Mesenchymal stem cell (in vitro differentiated cells and primary cell): Measurements from ENCODE around the gene B3GALT4.
A peak's percentile ranks its signal among the peaks of the same experiment; 100 is the strongest.

Experiments
- DNase-seq: peaks from one replicate; pipeline ENCODE4 v3.0.0-alpha.2; 2013
- H2AFZ ChIP-seq: one replicate; pipeline ENCODE4 v1.6.1; 2013; ENCODE audit warnings: low read depth, mild to moderate bottlenecking, control low read depth, inconsistent platforms, low read length, moderate library complexity
- H2AK5ac ChIP-seq: 2 replicates; pipeline ENCODE4 v1.6.1; 2013; ENCODE audit warnings: low read length, moderate library complexity, mild to moderate bottlenecking, inconsistent platforms; ENCODE audit not compliant: severe bottlenecking
- H2BK120ac ChIP-seq: one replicate; pipeline ENCODE4 v1.6.1; 2013; ENCODE audit warnings: low read depth, mild to moderate bottlenecking, inconsistent platforms, low read length, moderate library complexity
- H2BK12ac ChIP-seq, 2 experiments: one replicate each; pipeline ENCODE4 v1.6.1; 2013; ENCODE audit warnings: inconsistent platforms in 2 of 2, low read length in 2 of 2, mild to moderate bottlenecking in 2 of 2, moderate library complexity in 2 of 2, control low read depth in 1 of 2
- H2BK15ac ChIP-seq: one replicate; pipeline ENCODE4 v1.6.1; 2013; ENCODE audit warnings: mild to moderate bottlenecking, low read depth, inconsistent platforms; ENCODE audit not compliant: poor library complexity, severe bottlenecking
- H2BK5ac ChIP-seq: 2 replicates; pipeline ENCODE4 v1.6.1; 2013; ENCODE audit warnings: low read depth, mild to moderate bottlenecking, low read length, control low read depth, inconsistent platforms; ENCODE audit not compliant: poor library complexity, severe bottlenecking
- H3K14ac ChIP-seq, 2 experiments: one replicate each; pipeline ENCODE4 v1.6.1; 2013; ENCODE audit warnings: inconsistent platforms in 2 of 2, low read length in 2 of 2, control low read depth in 1 of 2, mild to moderate bottlenecking in 1 of 2, moderate library complexity in 1 of 2
- H3K18ac ChIP-seq, 2 experiments: one replicate each; pipeline ENCODE4 v1.6.1; 2013; ENCODE audit warnings: inconsistent platforms in 2 of 2, low read length in 2 of 2, control low read depth in 1 of 2, low read depth in 1 of 2, mild to moderate bottlenecking in 1 of 2
- H3K23ac ChIP-seq, 2 experiments: one replicate each; pipeline ENCODE4 v1.6.1; 2013; ENCODE audit warnings: inconsistent platforms in 2 of 2, low read length in 2 of 2, mild to moderate bottlenecking in 2 of 2, moderate library complexity in 2 of 2, control low read depth in 1 of 2
- H3K27ac ChIP-seq: 2 replicates; pipeline ENCODE4 v1.5.1; 2013; ENCODE audit warnings: mild to moderate bottlenecking, moderate library complexity, low read length, control low read depth, inconsistent platforms; ENCODE audit not compliant: poor library complexity, severe bottlenecking
- H3K27me3 ChIP-seq, 2 experiments: 2 replicates each; pipeline versions ENCODE4 v1.6.1 to v1.7.0; 2013; ENCODE audit warnings: low read length in 2 of 2, mild to moderate bottlenecking in 2 of 2, moderate library complexity in 2 of 2, control low read depth in 1 of 2, inconsistent platforms in 1 of 2; ENCODE audit not compliant: control insufficient read depth in 1 of 2, insufficient read depth in 1 of 2
- H3K36me3 ChIP-seq, 2 experiments: 2 replicates each; pipeline versions ENCODE4 v1.6.1 to v1.7.0; 2013; ENCODE audit warnings: low read length in 2 of 2, control low read depth in 1 of 2, inconsistent platforms in 1 of 2, low read depth in 1 of 2, mild to moderate bottlenecking in 1 of 2; ENCODE audit not compliant: insufficient read depth in 2 of 2, control insufficient read depth in 1 of 2
- H3K4ac ChIP-seq, 2 experiments: one replicate each; pipeline ENCODE4 v1.6.1; 2013; ENCODE audit warnings: inconsistent platforms in 2 of 2, low read length in 2 of 2, mild to moderate bottlenecking in 2 of 2, moderate library complexity in 2 of 2, control low read depth in 1 of 2, low read depth in 1 of 2
- H3K4me1 ChIP-seq: 2 replicates; pipeline ENCODE4 v1.6.1; 2013; ENCODE audit warnings: low read depth, low read length, control low read depth; ENCODE audit not compliant: control insufficient read depth, insufficient read depth
- H3K4me2 ChIP-seq: 2 replicates; pipeline ENCODE4 v1.6.1; 2013; ENCODE audit warnings: low read length, mild to moderate bottlenecking, inconsistent platforms; ENCODE audit not compliant: poor library complexity, severe bottlenecking
- H3K4me3 ChIP-seq, 2 experiments: 2 replicates each; pipeline versions ENCODE4 v1.5.1 to v1.7.0; 2013; ENCODE audit warnings: low read length in 2 of 2, mild to moderate bottlenecking in 2 of 2, control low read depth in 1 of 2, low read depth in 1 of 2; ENCODE audit not compliant: insufficient read depth in 1 of 2
- H3K79me1 ChIP-seq: replicated peaks from 2 replicates; pipeline ENCODE4 v1.6.1; 2013; ENCODE audit warnings: mild to moderate bottlenecking, control low read depth, low read length, inconsistent platforms; ENCODE audit not compliant: poor library complexity, severe bottlenecking
- H3K9ac ChIP-seq: 2 replicates; pipeline ENCODE4 v1.7.0; 2013; ENCODE audit warnings: mild to moderate bottlenecking, low read length, moderate library complexity
- H3K9me3 ChIP-seq: 2 replicates; pipeline ENCODE4 v1.7.0; 2013; ENCODE audit warnings: mild to moderate bottlenecking, low read length; ENCODE audit not compliant: control insufficient read depth
- H4K8ac ChIP-seq: one replicate; pipeline ENCODE4 v1.6.1; 2013; ENCODE audit warnings: inconsistent platforms, mild to moderate bottlenecking, low read length, moderate library complexity
- H4K91ac ChIP-seq: one replicate; pipeline ENCODE4 v1.6.1; 2013; ENCODE audit warnings: mild to moderate bottlenecking, low read length, inconsistent platforms
- WGBS: methylation state at CpG from one replicate; pipeline ENCODE4 v1.1.7; 2013; ENCODE audit warnings: mixed read lengths; 5-methylcytosine and 5-hydroxymethylcytosine counted together

The B3GALT4 gene

DNA sequence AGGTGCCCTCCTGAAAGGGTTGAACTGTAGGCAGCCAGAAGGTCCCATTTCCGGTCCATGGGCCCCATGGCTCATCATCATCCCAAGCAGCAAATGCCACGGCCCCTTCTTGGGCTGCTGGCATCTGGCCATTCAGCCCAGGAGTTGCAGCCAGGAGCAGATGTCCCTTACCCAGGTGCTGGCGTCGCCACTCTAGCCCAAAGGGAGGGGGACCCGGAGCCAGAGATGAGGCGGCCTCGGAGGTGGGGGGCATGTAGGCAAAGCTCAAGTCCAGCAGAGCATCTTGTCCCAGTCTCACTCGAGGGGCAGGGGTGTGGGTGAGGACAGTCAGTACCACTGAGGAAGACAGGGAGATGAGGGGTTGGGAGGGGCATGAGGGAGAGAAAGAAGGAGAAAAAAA lies 28.1 kb downstream of the B3GALT4 start:
- H3K4ac ChIP-seq = no peak overlapping the region
- H3K27ac ChIP-seq = no peak overlapping the region
- H3K79me1 ChIP-seq = peaks cover 23% of the 10 kb centered on the region
- no peak overlapping the region for H2BK5ac ChIP-seq
- no peak overlapping the region for H2AK5ac ChIP-seq
- no peak overlapping the region for H3K9ac ChIP-seq
- H2BK120ac ChIP-seq = no peak overlapping the region
- peaks cover 29 to 61% of the 10 kb centered on the region in 2 experiments for H3K36me3 ChIP-seq
- H3K14ac ChIP-seq = no peak overlapping the region
- H2BK15ac ChIP-seq = no peak overlapping the region
- H3K4me3 ChIP-seq = no peak overlapping the region
- H3K18ac ChIP-seq = no peak overlapping the region
- H4K91ac ChIP-seq = no peak overlapping the region
- H3K23ac ChIP-seq = no peak overlapping the region
- 90% methylated on average over 8 of the region's 8 CpGs for WGBS
- H3K4me1 ChIP-seq = peaks cover 2% of the 10 kb centered on the region
- H4K8ac ChIP-seq = no peak overlapping the region
- H2AFZ ChIP-seq = no peak overlapping the region
- DNase-seq = no peak
- no peak overlapping the region for H3K4me2 ChIP-seq
- no peaks in the 10 kb centered on the region for H3K27me3 ChIP-seq
- H3K9me3 ChIP-seq = no peaks in the 10 kb centered on the region
- H2BK12ac ChIP-seq = no peak overlapping the region

DNA sequence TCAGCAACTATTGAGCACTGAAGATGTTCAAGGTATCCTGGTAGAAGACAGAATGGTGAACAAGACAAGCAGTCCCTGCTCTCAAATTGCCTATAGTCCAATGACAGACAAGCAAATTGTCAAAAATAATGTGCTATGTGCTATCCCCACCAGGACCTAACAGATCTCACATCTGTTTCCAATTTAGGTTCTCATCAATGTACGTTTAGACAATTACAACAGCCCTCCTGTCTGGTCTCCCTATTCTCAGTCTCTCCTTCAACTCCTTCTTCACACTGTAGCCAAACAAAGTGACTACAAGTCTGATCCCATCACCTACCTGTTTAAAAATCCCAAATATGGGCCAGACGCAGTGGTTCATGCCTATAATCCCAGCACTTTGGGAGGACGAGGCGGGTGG lies 29.4 kb downstream of the B3GALT4 start:
- Histone ChIP-seq H3K9ac (no peak overlapping the region), H3K79me1 (peaks cover 23% of the 10 kb centered on the region), H4K91ac (no peak overlapping the region), H3K27me3 (no peaks in the 10 kb centered on the region), H3K14ac (no peak overlapping the region), H3K4me3 (no peak overlapping the region), H2AK5ac (no peak overlapping the region), H2BK15ac (no peak overlapping the region), H3K27ac (no peak overlapping the region), H3K18ac (no peak overlapping the region), H3K23ac (no peak overlapping the region), H3K9me3 (no peaks in the 10 kb centered on the region), H3K4ac (no peak overlapping the region), H4K8ac (no peak overlapping the region), H2BK12ac (no peak overlapping the region), H2BK5ac (no peak overlapping the region), H2AFZ (no peak overlapping the region), H3K4me2 (no peak overlapping the region), H3K4me1 (no peaks in the 10 kb centered on the region), H3K36me3 (peaks cover 35 to 65% of the 10 kb centered on the region in 2 experiments), H2BK120ac (no peak overlapping the region)
- 81% methylated on average over 4 of the region's 4 CpGs for WGBS
- DNase-seq = no peak

DNA sequence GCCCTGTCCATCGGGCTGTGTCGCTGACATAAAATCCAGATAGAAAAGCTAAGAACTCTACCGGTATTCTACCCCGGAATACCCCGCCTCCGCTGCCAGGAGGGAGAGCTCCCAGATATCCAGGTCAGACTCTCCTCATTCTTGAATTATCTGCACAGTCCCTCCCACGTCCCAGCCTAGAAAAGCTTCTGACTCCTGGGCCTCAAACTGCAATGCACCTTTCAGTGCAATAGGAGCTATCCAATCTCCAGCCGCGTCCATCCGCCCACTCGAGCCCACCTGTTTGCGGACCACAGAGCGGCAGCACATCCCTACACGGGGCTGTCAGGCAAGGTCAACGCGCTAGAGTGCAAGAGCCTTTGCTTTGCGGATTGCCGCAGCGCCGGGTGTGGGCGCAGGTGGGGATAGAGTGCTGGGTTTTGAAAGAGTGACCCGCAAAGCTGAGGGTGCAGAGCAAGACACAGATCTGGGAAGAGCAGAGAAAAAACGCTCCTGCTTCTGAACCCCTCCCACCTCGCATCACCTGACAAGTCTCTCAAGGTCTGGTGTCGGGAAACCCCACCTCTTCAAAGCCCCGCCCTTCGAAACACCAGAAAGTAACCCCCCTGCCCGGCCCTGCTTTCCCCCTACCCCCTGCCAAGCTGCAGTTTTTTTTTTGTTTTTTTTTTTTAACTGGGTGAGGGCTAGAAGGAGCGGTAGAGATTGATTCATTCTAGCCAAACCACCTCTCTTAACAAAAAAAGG lies 35.6 kb downstream of the B3GALT4 start:
- peak overlapping the region in 1 of 2 experiments; percentile 54 for H3K4ac ChIP-seq
- H3K23ac ChIP-seq = peak overlapping the region in 1 of 2 experiments; percentile 84
- no peak overlapping the region for H2BK12ac ChIP-seq
- H3K4me3 ChIP-seq = peak overlapping the region; percentile 73 to 100
- H2AFZ ChIP-seq = no peak overlapping the region
- no peak overlapping the region for H2BK5ac ChIP-seq
- H3K4me2 ChIP-seq = peak overlapping the region; percentile 98
- peak overlapping the region; percentile 100 for H3K9ac ChIP-seq
- peak overlapping the region in 1 of 2 experiments; percentile 95 for H3K14ac ChIP-seq
- H2AK5ac ChIP-seq = no peak overlapping the region
- H3K27ac ChIP-seq = peak overlapping the region; percentile 53
- no peaks in the 10 kb centered on the region for H3K9me3 ChIP-seq
- 8% methylated on average over 21 of the region's 29 CpGs for WGBS
- H4K8ac ChIP-seq = peak overlapping the region; percentile 40
- peaks cover 17% of the 10 kb centered on the region for H3K79me1 ChIP-seq
- peak overlapping the region; percentile 54 for H4K91ac ChIP-seq
- no peaks in the 10 kb centered on the region for H3K27me3 ChIP-seq
- peak; percentile 84 for DNase-seq
- H3K4me1 ChIP-seq = peaks cover 29% of the 10 kb centered on the region
- H2BK15ac ChIP-seq = no peak overlapping the region
- H2BK120ac ChIP-seq = peak overlapping the region; percentile 45
- H3K18ac ChIP-seq = peak overlapping the region; percentile 16 to 85
- peaks cover 24 to 35% of the 10 kb centered on the region in 2 experiments for H3K36me3 ChIP-seq

DNA sequence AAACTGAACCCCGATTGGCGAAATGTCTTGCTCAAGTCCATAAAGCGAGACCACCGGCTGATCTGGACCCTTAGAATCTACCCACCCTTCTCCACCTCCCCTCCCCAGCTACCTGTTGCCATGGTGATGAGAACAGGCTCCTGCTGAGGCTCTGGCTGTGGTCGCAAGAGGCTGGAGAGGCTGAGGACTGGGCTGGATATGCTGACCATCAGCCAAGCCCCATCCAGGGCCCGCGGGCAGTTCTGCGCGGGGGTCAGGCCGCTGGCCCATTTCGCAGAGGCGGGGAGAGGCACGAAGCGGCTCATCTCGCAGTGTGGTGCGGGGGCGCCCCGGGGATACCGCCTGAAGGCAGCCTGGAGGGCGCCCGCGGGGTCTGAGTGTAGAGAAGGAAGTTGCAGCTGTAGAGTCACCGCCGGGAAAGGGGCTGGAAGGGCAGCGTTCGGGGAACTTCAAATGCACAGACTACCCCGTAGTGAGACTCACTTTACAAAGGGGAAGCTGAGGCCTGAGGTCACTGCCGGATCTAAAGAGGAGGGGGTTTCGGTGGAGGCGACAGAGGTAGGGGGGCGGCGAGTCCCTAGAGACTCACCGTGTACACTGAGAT lies 36.3 kb downstream of the B3GALT4 start:
- H4K91ac ChIP-seq = peak overlapping the region; percentile 45
- H3K27me3 ChIP-seq = no peaks in the 10 kb centered on the region
- H2BK5ac ChIP-seq = peak overlapping the region; percentile 45
- H3K9ac ChIP-seq = peak overlapping the region; percentile 100
- peaks cover 29% of the 10 kb centered on the region for H3K4me1 ChIP-seq
- H2AFZ ChIP-seq = peak overlapping the region; percentile 60
- H2BK12ac ChIP-seq = peak overlapping the region in 1 of 2 experiments; percentile 76
- peak; percentile 57 for DNase-seq
- H2AK5ac ChIP-seq = no peak overlapping the region
- H2BK120ac ChIP-seq = peak overlapping the region; percentile 84
- peak overlapping the region; percentile 54 to 99 for H3K4ac ChIP-seq
- peak overlapping the region; percentile 95 for H4K8ac ChIP-seq
- H3K23ac ChIP-seq = peak overlapping the region in 1 of 2 experiments; percentile 6
- H3K14ac ChIP-seq = peak overlapping the region in 1 of 2 experiments; percentile 99
- peaks cover 16% of the 10 kb centered on the region for H3K79me1 ChIP-seq
- under 1% methylated on average over 29 of the region's 33 CpGs for WGBS
- H3K9me3 ChIP-seq = no peaks in the 10 kb centered on the region
- H3K27ac ChIP-seq = peak overlapping the region; percentile 84
- peak overlapping the region; percentile 98 for H3K4me2 ChIP-seq
- H3K18ac ChIP-seq = peak overlapping the region; percentile 49 to 96
- H3K36me3 ChIP-seq = peaks cover 24 to 32% of the 10 kb centered on the region in 2 experiments
- H2BK15ac ChIP-seq = no peak overlapping the region
- peak overlapping the region; percentile 72 to 100 for H3K4me3 ChIP-seq
